ENCODE measurements around the gene MCM3AP.

The MCM3AP gene

DNA sequence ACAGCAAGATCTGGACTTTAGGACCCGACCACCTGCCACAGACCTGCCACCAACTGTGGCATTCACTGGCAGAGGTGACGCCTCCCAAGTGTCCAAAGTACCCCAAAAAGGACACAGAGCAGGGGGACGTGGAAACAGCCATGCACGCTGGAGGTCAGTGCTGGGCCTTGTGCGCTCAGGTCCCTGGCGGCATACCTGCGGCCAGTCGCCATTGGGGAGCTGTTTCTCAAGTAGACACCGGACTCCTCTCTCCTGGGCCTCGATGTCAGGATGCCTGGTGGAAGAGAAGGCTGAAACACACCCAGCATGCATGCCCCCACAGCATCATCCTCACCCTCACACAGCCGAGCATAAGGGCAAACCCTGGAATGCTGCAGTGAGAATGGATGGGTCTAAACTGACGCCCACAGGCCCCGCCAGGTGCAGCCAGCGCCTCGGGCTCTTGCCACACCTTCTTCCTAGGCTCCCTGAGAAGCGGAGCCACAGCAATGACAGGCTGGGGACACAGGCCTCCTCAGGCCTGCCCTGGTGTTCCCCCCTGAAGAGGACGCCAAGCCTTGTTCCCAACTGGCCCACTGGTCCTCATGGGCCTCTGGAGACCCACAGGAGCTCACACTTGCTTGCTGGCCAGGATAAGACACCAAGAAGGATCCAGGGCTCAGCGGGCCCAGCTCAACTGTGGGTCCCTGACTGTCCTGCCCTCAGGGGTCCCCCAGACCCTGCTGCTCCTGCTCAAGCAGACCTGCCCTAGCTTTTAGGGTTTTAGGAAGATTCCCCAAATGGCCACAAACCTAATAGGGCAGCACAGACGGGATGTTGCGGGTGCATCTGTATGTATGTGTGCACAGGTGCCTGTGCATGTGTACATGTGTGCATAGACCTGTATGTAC is 93.5 kb downstream of the MCM3AP start:
- no peak for TF ChIP-seq SUZ12 (IDR thresholded peaks at IDR 0.05)
- CTCF ChIA-PET = no interaction called here
- DNase-seq (ENCODE audit: extremely low spot score) = no peak
- POLR2A ChIA-PET = interaction anchor here (1.8 kb wide), 1 partner anchor 49 kb away, joined by 4 read pairs; no protein-coding TSS in a partner anchor

DNA sequence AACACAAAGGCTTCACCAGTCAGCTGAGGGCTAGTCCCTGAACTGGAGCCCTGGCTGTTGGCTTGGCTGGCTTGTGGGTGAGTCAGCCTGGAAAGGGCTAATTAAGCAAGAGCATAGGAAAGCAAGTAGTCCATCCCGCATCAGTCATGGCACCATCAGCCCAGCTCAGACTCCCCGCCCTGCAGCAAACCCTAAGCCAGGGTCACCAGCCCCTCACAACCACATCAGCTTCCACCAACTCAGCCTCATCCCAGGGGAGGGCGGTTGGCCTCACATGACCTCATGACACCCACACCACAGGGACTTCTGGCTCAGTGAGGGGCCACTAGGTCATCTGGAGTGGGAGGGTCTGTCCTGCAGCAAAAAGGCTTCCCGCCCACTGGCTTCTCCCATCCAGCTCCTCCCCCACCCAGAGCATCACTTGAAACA is 94.1 kb downstream of the MCM3AP start:
- POLR2A ChIA-PET = interaction anchor here (1.8 kb wide), 1 partner anchor 48 kb away, joined by 4 read pairs; no protein-coding TSS in a partner anchor
- CTCF ChIA-PET = interaction anchor here (1.3 kb wide), 1 partner anchor 38 kb away, joined by 3 read pairs; no protein-coding TSS in a partner anchor
- DNase-seq (ENCODE audit: extremely low spot score) = no peak
- TF ChIP-seq TARDBP (IDR thresholded peaks at IDR 0.05) = no peak
- no peak for TF ChIP-seq NFRKB (IDR thresholded peaks at IDR 0.05)
- TF ChIP-seq SP1 (IDR thresholded peaks at IDR 0.05) = no peak
- TF ChIP-seq BHLHE40 (IDR thresholded peaks at IDR 0.05; ENCODE audit: borderline replicate concordance) = no peak
- TF ChIP-seq CTBP1 (IDR thresholded peaks at IDR 0.05; ENCODE audit: borderline replicate concordance) = no peak

DNA sequence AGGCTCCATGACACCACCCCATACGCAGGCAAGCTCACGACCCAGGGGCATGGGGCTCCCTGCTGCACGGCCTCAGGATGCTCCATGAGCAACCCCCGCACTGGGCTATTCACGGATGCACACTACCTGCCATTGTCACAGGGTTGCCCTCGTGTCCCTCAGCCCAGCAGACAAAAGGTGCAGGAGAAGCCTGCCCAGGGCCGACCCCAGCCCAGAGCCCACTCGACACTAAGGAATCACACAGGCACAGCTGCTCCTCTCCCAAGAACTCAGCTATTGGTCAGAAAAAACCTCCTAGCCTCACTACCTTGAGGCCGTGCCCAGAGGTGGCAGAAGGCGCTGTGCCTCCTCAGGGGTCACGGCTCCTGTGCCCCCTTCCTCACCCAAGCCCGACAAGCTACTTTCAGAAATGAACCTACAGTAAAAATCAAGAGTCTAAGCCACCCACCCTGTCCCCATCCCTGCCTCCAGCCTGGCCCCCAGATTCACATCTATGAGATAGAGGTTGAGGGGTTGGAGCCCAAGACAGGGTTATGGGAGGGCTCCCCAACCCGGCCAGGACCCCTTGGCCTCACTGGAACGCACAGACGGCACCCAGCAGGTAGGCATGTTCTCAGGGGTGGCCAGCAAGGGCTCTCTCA is 94.8 kb downstream of the MCM3AP start:
- no peak for TF ChIP-seq HDGF (IDR thresholded peaks at IDR 0.05; ENCODE audit: borderline replicate concordance)
- no peak for TF ChIP-seq BHLHE40 (IDR thresholded peaks at IDR 0.05; ENCODE audit: borderline replicate concordance)
- TF ChIP-seq SUZ12 (IDR thresholded peaks at IDR 0.05) = no peak
- TF ChIP-seq CTBP1 (IDR thresholded peaks at IDR 0.05; ENCODE audit: borderline replicate concordance) = no peak
- no peak for TF ChIP-seq NFRKB (IDR thresholded peaks at IDR 0.05)
- TF ChIP-seq ELF4 (IDR thresholded peaks at IDR 0.05) = no peak
- TF ChIP-seq ZNF384 (IDR thresholded peaks at IDR 0.05) = no peak
- TF ChIP-seq SP1 (IDR thresholded peaks at IDR 0.05) = no peak
- DNase-seq (ENCODE audit: extremely low spot score) = no peak
- POLR2A ChIA-PET = interaction anchor here (1.8 kb wide), 1 partner anchor 47 kb away, joined by 4 read pairs; no protein-coding TSS in a partner anchor
- CTCF ChIA-PET = interaction anchor here (1.3 kb wide), 1 partner anchor 37 kb away, joined by 3 read pairs; no protein-coding TSS in a partner anchor

DNA sequence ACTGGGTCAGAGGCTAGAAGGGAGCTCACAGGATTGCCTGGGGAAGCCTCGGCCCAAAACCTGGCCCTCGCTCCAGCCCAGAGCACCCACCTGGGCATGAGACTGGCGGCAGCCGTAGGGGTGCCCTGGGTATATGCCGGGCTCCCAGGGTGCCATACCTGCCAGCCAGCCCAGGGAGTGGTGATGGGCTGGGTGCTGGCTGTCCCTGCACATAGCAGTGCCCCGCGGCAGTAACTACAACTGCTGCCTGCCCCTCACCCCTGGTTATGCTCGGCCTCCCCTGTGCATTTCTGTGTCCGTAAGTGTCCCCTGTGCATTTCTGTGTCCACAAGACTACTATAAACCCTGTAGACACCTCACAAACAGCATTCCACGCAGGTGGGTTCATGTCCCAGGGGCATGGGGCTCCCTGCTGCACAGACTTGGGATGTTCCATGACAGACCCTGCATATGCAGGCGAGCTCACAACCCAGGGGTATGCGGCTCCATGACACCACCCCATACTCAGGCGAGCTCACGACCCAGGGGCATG is 95.4 kb downstream of the MCM3AP start:
- ChIA-PET POLR2A (no interaction called here), CTCF (interaction anchor here (1.3 kb wide), 1 partner anchor 37 kb away, joined by 3 read pairs; no protein-coding TSS in a partner anchor)
- no peak for TF ChIP-seq ARNT (IDR thresholded peaks at IDR 0.05)
- TF ChIP-seq SP1 (IDR thresholded peaks at IDR 0.05) = no peak
- TF ChIP-seq, protein P1, sequence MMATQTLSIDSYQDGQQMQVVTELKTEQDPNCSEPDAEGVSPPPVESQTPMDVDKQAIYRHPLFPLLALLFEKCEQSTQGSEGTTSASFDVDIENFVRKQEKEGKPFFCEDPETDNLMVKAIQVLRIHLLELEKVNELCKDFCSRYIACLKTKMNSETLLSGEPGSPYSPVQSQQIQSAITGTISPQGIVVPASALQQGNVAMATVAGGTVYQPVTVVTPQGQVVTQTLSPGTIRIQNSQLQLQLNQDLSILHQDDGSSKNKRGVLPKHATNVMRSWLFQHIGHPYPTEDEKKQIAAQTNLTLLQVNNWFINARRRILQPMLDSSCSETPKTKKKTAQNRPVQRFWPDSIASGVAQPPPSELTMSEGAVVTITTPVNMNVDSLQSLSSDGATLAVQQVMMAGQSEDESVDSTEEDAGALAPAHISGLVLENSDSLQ (IDR thresholded peaks at IDR 0.05) = no peak
- TF ChIP-seq FOXM1 (IDR thresholded peaks at IDR 0.05; ENCODE audit: borderline replicate concordance) = no peak
- no peak for TF ChIP-seq TARDBP (IDR thresholded peaks at IDR 0.05)
- TF ChIP-seq ELF4 (IDR thresholded peaks at IDR 0.05) = no peak
- no peak for TF ChIP-seq FOXK2 (IDR thresholded peaks at IDR 0.05)
- no peak for TF ChIP-seq CTBP1 (IDR thresholded peaks at IDR 0.05; ENCODE audit: borderline replicate concordance)
- no peak for TF ChIP-seq ZNF384 (IDR thresholded peaks at IDR 0.05)
- no peak for TF ChIP-seq LEF1 (IDR thresholded peaks at IDR 0.05; ENCODE audit: borderline replicate concordance)
- no peak for TF ChIP-seq HDGF (IDR thresholded peaks at IDR 0.05; ENCODE audit: borderline replicate concordance)
- TF ChIP-seq FOXA1 (IDR thresholded peaks at IDR 0.05) = no peak
- no peak for TF ChIP-seq NFRKB (IDR thresholded peaks at IDR 0.05)
- no peak for DNase-seq (ENCODE audit: extremely low spot score)

DNA sequence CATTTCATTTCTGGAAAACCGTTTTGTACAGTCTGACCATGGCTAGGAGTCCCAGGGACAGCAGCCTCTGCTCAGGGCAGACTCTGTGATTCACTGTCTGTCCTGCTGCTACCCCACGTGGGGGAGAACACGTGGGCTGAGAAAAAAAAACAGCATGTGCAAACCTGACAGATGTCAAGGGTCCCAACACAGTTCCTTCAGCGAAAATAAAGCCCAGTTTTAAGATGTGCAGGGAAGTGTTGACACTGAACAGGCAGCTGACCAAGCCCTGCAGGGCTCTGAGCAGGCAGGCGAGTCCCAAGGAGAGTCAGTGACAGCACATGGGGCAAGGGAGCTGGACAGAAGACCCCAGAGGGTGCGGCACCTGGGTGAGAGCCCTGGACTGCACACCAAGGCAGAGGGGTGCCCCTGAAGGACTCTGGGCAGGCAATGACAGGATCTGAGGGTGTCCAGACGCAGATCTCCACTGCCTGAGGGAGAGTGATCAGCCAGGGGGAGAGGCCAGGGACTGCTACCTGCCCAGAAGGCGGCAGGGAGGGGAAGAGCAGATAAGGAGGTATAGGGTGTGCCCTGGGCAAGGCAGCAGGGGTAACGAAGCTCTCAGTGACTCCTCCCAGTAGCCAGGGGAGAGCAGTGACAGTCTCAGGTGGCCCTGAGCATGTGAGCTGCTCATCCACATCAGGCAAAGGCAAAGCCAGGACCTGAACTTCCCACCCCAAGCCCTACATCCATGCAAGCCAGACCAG is 96.0 kb downstream of the MCM3AP start:
- ChIA-PET POLR2A (no interaction called here), CTCF (no interaction called here)
- TF ChIP-seq SUZ12 (IDR thresholded peaks at IDR 0.05) (no peak), L3MBTL2 (conservative IDR thresholded peaks at IDR 0.05) (no peak), ARNT (IDR thresholded peaks at IDR 0.05) (no peak), FOXK2 (IDR thresholded peaks at IDR 0.05) (no peak), SP1 (IDR thresholded peaks at IDR 0.05) (no peak), NFRKB (IDR thresholded peaks at IDR 0.05) (no peak), CTBP1 (IDR thresholded peaks at IDR 0.05; ENCODE audit: borderline replicate concordance) (no peak), ELF4 (IDR thresholded peaks at IDR 0.05) (no peak), BHLHE40 (IDR thresholded peaks at IDR 0.05; ENCODE audit: borderline replicate concordance) (no peak), LEF1 (IDR thresholded peaks at IDR 0.05; ENCODE audit: borderline replicate concordance) (no peak), HDGF (IDR thresholded peaks at IDR 0.05; ENCODE audit: borderline replicate concordance) (no peak), FOXA1 (IDR thresholded peaks at IDR 0.05) (no peak), ZNF384 (IDR thresholded peaks at IDR 0.05) (no peak), TARDBP (IDR thresholded peaks at IDR 0.05) (no peak), FOXM1 (IDR thresholded peaks at IDR 0.05; ENCODE audit: borderline replicate concordance) (no peak)
- TF ChIP-seq, protein P1 (IDR thresholded peaks at IDR 0.05) = no peak
- no peak for DNase-seq (ENCODE audit: extremely low spot score)
